K562 (cell line): ENCODE measurements around the gene INPP5D. TPM values are rescaled to one million over a fixed set of nuclear protein-coding genes. Genes with fewer than 3 reads are reported as not detected.

ENCODE experiments used
- ARHGAP35 ChIP-seq: fragments of 450-650 bp; IDR thresholded peaks from 2 replicates; pipeline ENCODE4 v1.6.1; 2018; ENCODE audit not compliant: partially characterized antibody
- CBFA2T3 ChIP-seq: fragments of 450-650 bp; IDR thresholded peaks from 2 replicates; pipeline ENCODE4 v1.6.1; 2017
- CC2D1A ChIP-seq: fragments of 450-650 bp; IDR thresholded peaks from 2 replicates; pipeline ENCODE4 v1.6.1; 2017; ENCODE audit warnings: mild to moderate bottlenecking
- CTCFL ChIP-seq: IDR thresholded peaks from 2 replicates; pipeline ENCODE4 v1.6.1; 2011; ENCODE audit warnings: borderline replicate concordance, low read depth, mild to moderate bottlenecking, moderate library complexity, low read length; ENCODE audit not compliant: insufficient read depth, poor library complexity, severe bottlenecking
- DACH1 ChIP-seq: fragments of 450-650 bp; IDR thresholded peaks from 2 replicates; pipeline ENCODE4 v1.6.1; 2018; ENCODE audit not compliant: partially characterized antibody
- FIP1L1 ChIP-seq: fragments of 200-400 bp; formaldehyde crosslinking; IDR thresholded peaks from 2 replicates; pipeline ENCODE4 v1.6.1; 2018; ENCODE audit warnings: mild to moderate bottlenecking, low read depth, low read length; ENCODE audit not compliant: poor library complexity, severe bottlenecking
- MTA1 ChIP-seq: fragments of 450-650 bp; IDR thresholded peaks from 2 replicates; pipeline ENCODE4 v1.6.1; 2017; ENCODE audit warnings: borderline replicate concordance
- MTA3 ChIP-seq: fragments of 450-650 bp; formaldehyde crosslinking; IDR thresholded peaks from 2 replicates; pipeline ENCODE4 v1.6.1; 2017; ENCODE audit warnings: mild to moderate bottlenecking, borderline replicate concordance
- NFE2 ChIP-seq: IDR thresholded peaks from 2 replicates; pipeline ENCODE4 v1.6.1; 2014; ENCODE audit warnings: antibody characterized with exemption, low read depth
- PRDM10 ChIP-seq: fragments of 450-650 bp; IDR thresholded peaks from 2 replicates; pipeline ENCODE4 v1.6.1; 2018; ENCODE audit not compliant: partially characterized antibody
- SLC30A9 ChIP-seq: fragments of 250-450 bp; sonication (Bioruptor Pico); IDR thresholded peaks from 2 replicates; pipeline ENCODE4 v1.8.0; 2022; ENCODE audit warnings: mild to moderate bottlenecking, moderate library complexity
- TEAD4 ChIP-seq, 2 experiments: sonication (generic) in 1 of 2; formaldehyde crosslinking in 1 of 2; IDR thresholded peaks; 2 replicates each; pipeline versions ENCODE4 v1.6.1 to v1.8.0; 2012 to 2022; ENCODE audit warnings: borderline replicate concordance in 1 of 2, inconsistent platforms in 1 of 2, low read length in 1 of 2, mild to moderate bottlenecking in 1 of 2, missing genetic modification reagents in 1 of 2
- U2AF2 ChIP-seq: fragments of 200-400 bp; formaldehyde crosslinking; optimal IDR thresholded peaks from 2 replicates; pipeline ENCODE3; 2017; ENCODE audit warnings: low read depth, mild to moderate bottlenecking, low read length
- USF1 ChIP-seq: sonication (generic); formaldehyde crosslinking; IDR thresholded peaks from 2 replicates; pipeline ENCODE4 v1.9.0; 2022; ENCODE audit warnings: mild to moderate bottlenecking, missing genetic modification reagents
- ZBED1 ChIP-seq: IDR thresholded peaks from 2 replicates; pipeline ENCODE4 v1.6.1; 2014
- ZBTB33 ChIP-seq: sonication (generic); formaldehyde crosslinking; IDR thresholded peaks from 2 replicates; pipeline ENCODE4 v1.8.1; 2023; ENCODE audit warnings: mild to moderate bottlenecking, missing genetic modification reagents
- ZC3H11A ChIP-seq: IDR thresholded peaks from 2 replicates; pipeline ENCODE4 v1.6.1; 2012; ENCODE audit warnings: low read depth, low read length, improper control_type of control experiment
- ZNF143 ChIP-seq: sonication (generic); formaldehyde crosslinking; IDR thresholded peaks from 2 replicates; pipeline ENCODE4 v1.9.0; 2022; ENCODE audit warnings: mild to moderate bottlenecking, missing genetic modification reagents
- polyA plus RNA-seq, 8 experiments: library from polyadenylated mRNA; depleted of rRNA in 4 of 8; stranded (reverse) in 5 of 8; unstranded in 3 of 8; fragments of >200 nt; fragmentation: Nextera tagmentation in 2 of 8; fragmentation: Illumina TruSeq in 1 of 8; extraction: Ambion mirVana in 2 of 8; extraction: Trizol in 1 of 8; gene quantifications; 2 replicates each; pipeline versions ENCODE4 v1.2.1 to v1.2.3, GENCODE V29; 2011 to 2014; ENCODE audit warnings: inconsistent platforms in 1 of 8, missing spikeins in 1 of 8
- total RNA-seq, 7 experiments: library from RNA; depleted of rRNA in 6 of 7; stranded (reverse); fragments of >200 nt in 6 of 7; fragmentation: Illumina TruSeq in 2 of 7; extraction: Trizol in 2 of 7; gene quantifications; 2 replicates each; pipeline versions ENCODE4 v1.2.1 to v1.2.3, GENCODE V29; 2011 to 2021; ENCODE audit warnings: low replicate concordance in 1 of 7
- TF ChIP-seq, protein P1 (sequence below): fragments of 450-650 bp; formaldehyde crosslinking; IDR thresholded peaks from 2 replicates; pipeline ENCODE4 v1.4.0; 2022; ENCODE audit warnings: mild to moderate bottlenecking, moderate library complexity

Gene INPP5D
- total and polyA plus RNA-seq, 9 of the 15 experiments (the other 6 are each of a cell fraction or from before 2014, with no cell fraction given), result 0.55 to 6.2 (median 2.2) TPM

DNA sequence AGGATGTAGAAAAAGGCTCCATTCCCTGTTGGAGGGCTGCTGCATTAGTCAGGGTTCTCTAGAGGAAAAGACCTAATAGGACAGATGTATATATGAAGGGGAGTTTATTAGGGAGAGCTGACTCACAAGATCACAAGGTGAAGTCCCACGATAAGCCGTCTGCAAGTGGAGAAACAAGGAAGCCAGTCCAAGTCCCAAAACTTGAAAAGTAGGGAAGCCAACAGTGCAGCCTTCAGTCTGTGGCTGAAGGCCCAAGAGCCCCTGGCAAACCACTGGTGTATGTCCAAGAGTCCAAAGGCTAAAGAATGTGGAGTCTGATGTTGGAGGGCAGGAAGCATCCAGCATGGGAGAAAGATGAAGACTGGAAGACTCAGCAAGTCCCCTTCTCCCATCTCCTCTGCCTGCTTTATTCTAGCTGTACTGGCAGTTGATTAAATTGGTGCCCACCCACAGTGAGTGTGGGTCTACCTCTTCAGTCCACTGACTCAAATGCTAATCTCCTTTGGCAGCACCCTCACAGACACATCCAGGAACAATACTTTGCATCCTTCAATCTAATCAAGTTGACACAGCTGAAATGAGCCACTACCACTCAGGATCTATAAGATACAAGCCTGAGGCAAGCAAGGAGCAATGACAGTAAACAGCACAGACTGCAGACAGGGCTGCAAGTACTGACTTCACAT is 161.4 kb downstream of the INPP5D start (continued):
- TF ChIP-seq CC2D1A (peak; percentile 38; the same call in 1 of the 2 replicates), ZBTB33 (CRISPR knock-in tag) (no peak), NFE2 (peak; percentile 65), ZC3H11A (no peak), ZNF143 (CRISPR knock-in tag) (no peak), U2AF2 (no peak), ARHGAP35 (no peak), ZBED1 (no peak), FIP1L1 (no peak), MTA1 (0 out of 2 replicates have a peak, but pooled peaks have one; percentile 22), DACH1 (peak; percentile 78), MTA3 (peak; percentile 72; the same call in 1 of the 2 replicates), CTCFL (no peak), USF1 (CRISPR knock-in tag) (no peak), PRDM10 (peak; percentile 45), TEAD4 (IDR thresholded peaks at IDR 0.05; ENCODE audit: low read length) (peak; percentile 74), TEAD4 (CRISPR knock-in tag; IDR thresholded peaks at IDR 0.05; ENCODE audit: borderline replicate concordance) (no peak), CBFA2T3 (peak; percentile 88), SLC30A9 (CRISPR knock-in tag) (no peak)
- TF ChIP-seq, protein P1, sequence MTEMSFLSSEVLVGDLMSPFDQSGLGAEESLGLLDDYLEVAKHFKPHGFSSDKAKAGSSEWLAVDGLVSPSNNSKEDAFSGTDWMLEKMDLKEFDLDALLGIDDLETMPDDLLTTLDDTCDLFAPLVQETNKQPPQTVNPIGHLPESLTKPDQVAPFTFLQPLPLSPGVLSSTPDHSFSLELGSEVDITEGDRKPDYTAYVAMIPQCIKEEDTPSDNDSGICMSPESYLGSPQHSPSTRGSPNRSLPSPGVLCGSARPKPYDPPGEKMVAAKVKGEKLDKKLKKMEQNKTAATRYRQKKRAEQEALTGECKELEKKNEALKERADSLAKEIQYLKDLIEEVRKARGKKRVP (CRISPR knock-in tag), result peak; percentile 59; the same call in 1 of the 2 replicates
